GM08714 (cell line): ENCODE results near the gene ACSL3.
"Not testable (repeated sequence)": the region's sequence is repeated elsewhere in the genome, so short reads cannot be mapped to it uniquely, and the experiment has no call there.

Experiments used
- H3K4me3 ChIP-seq: fragments of 200-500 bp; sonication (Bioruptor generic); 2 replicates; pipeline ENCODE4 v1.5.1; 2014; ENCODE audit warnings: mild to moderate bottlenecking, low read length, inconsistent platforms
- ZNF274 ChIP-seq: IDR thresholded peaks from 2 replicates; pipeline ENCODE4 v1.6.1; 2012; ENCODE audit warnings: mild to moderate bottlenecking, low read depth, low read length

Gene ACSL3

GRCh38 chr2:222862909-222863544 lies 2.2 kb downstream of the ACSL3 start:
- H3K4me3 ChIP-seq = peak overlapping the region; percentile 95; the same call in 1 of the 2 replicates
- no peak for TF ChIP-seq ZNF274

GRCh38 chr2:222864296-222864695 lies 3.5 kb downstream of the ACSL3 start:
- H3K4me3 ChIP-seq = no peak overlapping the region

DNA sequence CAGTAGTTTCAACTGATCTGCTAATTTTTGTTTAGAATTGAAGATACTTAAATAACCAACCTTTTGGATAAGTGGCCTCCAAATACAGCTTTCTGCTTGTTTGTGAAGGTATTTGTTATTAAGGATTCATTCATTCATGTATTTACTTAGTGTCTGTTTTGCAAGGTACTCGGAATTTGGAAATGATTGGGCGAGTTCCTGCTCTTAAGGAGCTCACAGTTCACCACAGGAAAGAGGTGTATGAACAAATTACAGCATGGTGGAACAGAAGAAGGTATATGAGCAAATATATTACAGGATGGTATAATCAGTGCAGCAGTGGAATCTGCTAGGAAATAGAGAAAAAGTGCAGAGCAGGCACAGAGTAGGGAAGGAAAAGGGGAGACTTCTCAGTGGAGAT lies 4.5 kb downstream of the ACSL3 start:
- TF ChIP-seq ZNF274 = no peak
- no peak overlapping the region for H3K4me3 ChIP-seq

More at GRCh38 chr2:222864296-222864695, 3.5 kb downstream of the ACSL3 start:
- TF ChIP-seq ZNF274 = no peak

- no peak for TF ChIP-seq ZNF274
- H3K4me3 ChIP-seq = no peak overlapping the region
Measured at GRCh38 chr2:222866358-222866960, 5.6 kb downstream of the ACSL3 start.

- not testable (repeated sequence) for H3K4me3 ChIP-seq
Measured at GRCh38 chr2:222868560-222869251, 7.9 kb downstream of the ACSL3 start.

GRCh38 chr2:222869252-222869560 lies 8.4 kb downstream of the ACSL3 start:
- no peak overlapping the region for H3K4me3 ChIP-seq

GRCh38 chr2:222871291-222871690 lies 10.5 kb downstream of the ACSL3 start:
- no peak for TF ChIP-seq ZNF274
- no peak overlapping the region for H3K4me3 ChIP-seq

More at GRCh38 chr2:222869252-222869560, 8.4 kb downstream of the ACSL3 start:
- no peak for TF ChIP-seq ZNF274

DNA sequence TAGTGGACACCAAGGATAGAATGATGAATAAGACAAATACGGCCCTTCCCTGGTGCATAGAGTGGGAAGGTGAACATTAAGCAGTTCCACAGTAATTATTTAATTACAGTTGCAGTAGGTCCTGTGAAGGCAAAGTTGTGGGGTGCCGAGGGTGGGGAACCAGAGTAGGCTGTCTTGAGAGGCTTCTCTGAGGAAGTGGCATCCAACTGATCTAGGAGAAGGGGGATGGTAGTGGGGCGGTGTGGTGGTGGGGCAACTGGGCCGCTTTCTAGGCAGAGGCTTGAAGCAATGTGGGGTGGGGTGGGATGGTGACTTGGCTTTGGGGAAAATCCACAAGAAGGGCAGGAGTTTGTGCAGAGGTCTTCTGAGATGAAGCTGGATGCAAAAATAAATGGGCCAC lies 11.7 kb downstream of the ACSL3 start:
- H3K4me3 ChIP-seq = no peak overlapping the region
- no peak for TF ChIP-seq ZNF274

GRCh38 chr2:222875482-222875881 lies 14.6 kb downstream of the ACSL3 start:
- H3K4me3 ChIP-seq = no peak overlapping the region
- TF ChIP-seq ZNF274 = no peak

DNA sequence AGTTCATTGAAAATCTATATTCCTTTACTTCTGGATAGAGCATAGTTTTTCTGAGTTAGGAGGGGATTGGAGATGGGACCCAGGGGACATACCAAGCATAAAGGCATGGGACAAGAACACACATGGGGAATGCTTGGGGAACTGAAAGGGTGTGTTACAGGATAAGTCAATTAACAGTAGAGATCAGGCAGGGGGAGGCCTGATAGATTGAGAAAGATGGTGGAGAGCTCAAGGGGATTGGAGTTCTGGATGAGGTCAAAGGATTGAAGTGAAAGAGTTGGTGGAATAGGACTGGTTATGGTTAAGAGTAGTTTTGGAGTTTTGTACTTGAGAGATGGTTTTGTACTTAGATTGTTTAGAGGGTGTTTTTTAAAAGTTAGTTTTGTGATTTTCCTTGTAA lies 16.1 kb downstream of the ACSL3 start:
- no peak overlapping the region for H3K4me3 ChIP-seq
- TF ChIP-seq ZNF274 = no peak

DNA sequence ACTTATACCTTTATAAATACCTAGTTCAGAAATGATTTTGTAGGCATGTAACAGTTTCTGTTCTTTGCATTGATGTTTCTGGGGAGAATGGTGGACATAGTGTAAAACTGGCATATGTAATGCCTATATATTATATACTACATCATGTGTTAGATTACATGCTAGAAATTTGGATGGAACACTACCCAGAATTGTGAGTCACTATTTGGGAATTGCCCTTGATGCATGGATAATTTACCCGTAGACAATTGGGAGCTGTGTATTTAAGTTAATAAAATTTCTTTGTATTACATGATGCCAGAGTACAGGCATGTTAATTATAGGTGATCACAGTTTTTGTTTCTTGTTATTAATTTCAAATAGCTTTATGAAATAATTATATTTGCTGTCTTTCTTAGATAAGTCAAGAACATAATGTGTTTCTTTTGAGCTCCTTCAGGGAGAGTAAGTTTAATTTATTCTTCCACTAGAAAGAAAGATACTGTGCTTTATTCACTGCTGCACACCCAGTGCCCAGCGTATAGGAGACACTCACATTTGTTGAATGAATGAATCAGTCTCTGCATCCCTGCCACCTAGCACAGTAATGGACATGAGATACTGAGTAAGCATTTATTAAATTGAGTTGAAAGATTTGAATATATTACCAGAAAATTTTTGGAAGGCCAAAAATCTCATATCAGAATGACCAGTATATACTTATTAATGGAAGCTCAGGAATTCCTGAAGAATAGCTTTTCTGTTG lies 16.9 kb downstream of the ACSL3 start:
- TF ChIP-seq ZNF274 = no peak

DNA sequence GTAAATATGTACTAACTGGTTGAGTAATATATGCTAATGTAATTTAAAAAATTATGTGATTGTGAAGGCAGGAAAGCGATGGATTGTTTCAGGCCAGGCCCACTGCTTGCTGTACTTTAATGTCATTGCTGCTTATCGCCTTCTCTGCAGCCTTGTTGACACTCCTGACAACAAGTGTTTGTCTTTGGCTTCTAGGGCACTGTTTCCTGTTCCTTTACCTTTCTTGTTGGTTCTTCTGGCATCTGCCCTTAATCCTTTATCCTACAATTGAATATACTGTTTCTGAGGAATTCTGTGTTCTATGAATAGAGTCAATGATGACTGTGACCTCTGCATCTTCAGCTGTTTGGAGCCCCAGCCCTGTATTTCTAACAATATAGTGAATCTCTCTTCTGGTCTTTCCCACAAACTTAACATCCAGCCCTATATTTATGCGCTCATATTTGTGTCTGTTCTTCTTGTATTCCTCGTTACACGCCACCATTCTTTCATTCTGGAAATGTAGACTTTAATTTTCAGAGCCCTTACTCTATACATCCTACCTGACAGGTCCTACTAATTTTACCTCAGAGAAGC lies 17.6 kb downstream of the ACSL3 start:
- no peak overlapping the region for H3K4me3 ChIP-seq
- TF ChIP-seq ZNF274 = no peak

More for the DNA sequence above, 16.9 kb downstream of the ACSL3 start:
- no peak overlapping the region for H3K4me3 ChIP-seq

- TF ChIP-seq ZNF274 = no peak
- H3K4me3 ChIP-seq = no peak overlapping the region
Measured at GRCh38 chr2:222878877-222879603, 18.2 kb downstream of the ACSL3 start.

GRCh38 chr2:222879604-222879933 lies 18.7 kb downstream of the ACSL3 start:
- no peak for TF ChIP-seq ZNF274
- H3K4me3 ChIP-seq = no peak overlapping the region
